Measurements from ENCODE around the gene LORICRIN.

The LORICRIN gene

GRCh38 chr1:153248176-153248879 lies 11.2 kb upstream of the LORICRIN start:
- in situ Hi-C loops (cut with HindIII; ENCODE audit: low sequenced_read_pairs): no loop called here

GRCh38 chr1:153250166-153250565 lies 9.3 kb upstream of the LORICRIN start:
- in situ Hi-C loops (cut with HindIII; ENCODE audit: low sequenced_read_pairs): loop anchor here (5.0 kb wide), 1 partner anchor 37 kb away; no protein-coding TSS in a partner anchor

- in situ Hi-C loops (cut with HindIII; ENCODE audit: low sequenced_read_pairs): loop anchor here (5.0 kb wide), 1 partner anchor 36 kb away; no protein-coding TSS in a partner anchor
These were observed 8.4 kb upstream of the LORICRIN start for GRCh38 chr1:153251087-153251486.

- in situ Hi-C loops (cut with HindIII; ENCODE audit: low sequenced_read_pairs): loop anchor here (5.0 kb wide), 1 partner anchor 36 kb away; no protein-coding TSS in a partner anchor
These were observed 7.9 kb upstream of the LORICRIN start for GRCh38 chr1:153251562-153251961.

GRCh38 chr1:153251988-153252387 lies 7.5 kb upstream of the LORICRIN start:
- in situ Hi-C loops (cut with HindIII; ENCODE audit: low sequenced_read_pairs): loop anchor here (5.0 kb wide), 1 partner anchor 35 kb away; no protein-coding TSS in a partner anchor

GRCh38 chr1:153253076-153253475 lies 6.4 kb upstream of the LORICRIN start:
- in situ Hi-C loops (cut with HindIII; ENCODE audit: low sequenced_read_pairs): loop anchor here (5.0 kb wide), 1 partner anchor 34 kb away; no protein-coding TSS in a partner anchor

- in situ Hi-C loops (cut with HindIII; ENCODE audit: low sequenced_read_pairs): loop anchor here (5.0 kb wide), 1 partner anchor 34 kb away; no protein-coding TSS in a partner anchor
These were observed 5.8 kb upstream of the LORICRIN start for GRCh38 chr1:153253693-153254092.

GRCh38 chr1:153260585-153261280 lies 1.2 kb downstream of the LORICRIN start:
- in situ Hi-C loops (cut with HindIII; ENCODE audit: low sequenced_read_pairs): no loop called here

GRCh38 chr1:153261281-153262069 lies 2.0 kb downstream of the LORICRIN start:
- in situ Hi-C loops (cut with HindIII; ENCODE audit: low sequenced_read_pairs): no loop called here

- in situ Hi-C loops (cut with HindIII; ENCODE audit: low sequenced_read_pairs): no loop called here
These were observed 2.5 kb downstream of the LORICRIN start for GRCh38 chr1:153262070-153262366.

GRCh38 chr1:153262462-153263157 lies 3.1 kb downstream of the LORICRIN start:
- in situ Hi-C loops (cut with HindIII; ENCODE audit: low sequenced_read_pairs): no loop called here

- in situ Hi-C loops (cut with HindIII; ENCODE audit: low sequenced_read_pairs): no loop called here
These were observed 6.0 kb downstream of the LORICRIN start for GRCh38 chr1:153265457-153265856.

GRCh38 chr1:153271711-153272110 lies 12.2 kb downstream of the LORICRIN start:
- in situ Hi-C loops (cut with HindIII; ENCODE audit: low sequenced_read_pairs): no loop called here

- in situ Hi-C loops (cut with HindIII; ENCODE audit: low sequenced_read_pairs): no loop called here
These were observed 12.7 kb downstream of the LORICRIN start for GRCh38 chr1:153272186-153272585.

GRCh38 chr1:153277852-153278251 lies 18.4 kb downstream of the LORICRIN start:
- in situ Hi-C loops (cut with HindIII; ENCODE audit: low sequenced_read_pairs): no loop called here

- in situ Hi-C loops (cut with HindIII; ENCODE audit: low sequenced_read_pairs): loop anchor here (5.0 kb wide), 1 partner anchor 36 kb away; no protein-coding TSS in a partner anchor
These were observed 29.3 kb downstream of the LORICRIN start for GRCh38 chr1:153288634-153289275.

- in situ Hi-C loops (cut with HindIII; ENCODE audit: low sequenced_read_pairs): no loop called here
These were observed 32.0 kb downstream of the LORICRIN start for GRCh38 chr1:153291514-153291913.

GRCh38 chr1:153292185-153292584 lies 32.7 kb downstream of the LORICRIN start:
- in situ Hi-C loops (cut with HindIII; ENCODE audit: low sequenced_read_pairs): no loop called here

- in situ Hi-C loops (cut with HindIII; ENCODE audit: low sequenced_read_pairs): no loop called here
These were observed 33.4 kb downstream of the LORICRIN start for GRCh38 chr1:153292740-153293479.

- in situ Hi-C loops (cut with HindIII; ENCODE audit: low sequenced_read_pairs): no loop called here
These were observed 33.9 kb downstream of the LORICRIN start for GRCh38 chr1:153293480-153293775.

All from DLD1 (cell line).